Measurements from ENCODE around the gene FSCB. TPM values are rescaled to one million over a fixed set of nuclear protein-coding genes. Genes with fewer than 3 reads are reported as not detected.

The FSCB gene
- polyA plus RNA-seq, 3 donors: not detected

- H3K4me1 Mint-ChIP-seq: no peaks in the 10 kb centered on the region
- H3K36me3 Mint-ChIP-seq: no peaks in the 10 kb centered on the region
These were observed 44.7 kb downstream of the FSCB start for GRCh38 chr14:44462381-44462780.

GRCh38 chr14:44461811-44462210 is 45.3 kb downstream of the FSCB start:
- Histone ChIP-seq H3K4me1 (ENCODE audit: control insufficient read depth in 1 of 2, insufficient read depth in 2 of 2, low read length in 2 of 2) (no peaks in the 10 kb centered on the region), H3K4me3 (replicated peaks in 1 of 3; ENCODE audit: low read depth in 2 of 3, low read length in 3 of 3) (no peak overlapping the region), H3K4me2 (replicated peaks; ENCODE audit: extremely low read depth, low read length, poor library complexity, severe bottlenecking) (no peak overlapping the region), H3K9ac (ENCODE audit: insufficient read depth, low read length, poor library complexity, severe bottlenecking) (no peak overlapping the region), H3K79me2 (ENCODE audit: insufficient read depth, low read length) (no peaks in the 10 kb centered on the region), H3K9me3 (replicated peaks in 1 of 2; ENCODE audit: control insufficient read depth in 1 of 2, insufficient read depth in 1 of 2, low read length in 2 of 2) (peaks cover 2 to 4% of the 10 kb centered on the region in 2 donors), H3K36me3 (replicated peaks in 1 of 2; ENCODE audit: control insufficient read depth in 1 of 2, insufficient read depth in 2 of 2, low read length in 2 of 2) (no peaks in the 10 kb centered on the region), H3K27me3 (ENCODE audit: control insufficient read depth in 2 of 2, insufficient read depth in 2 of 2, low read length in 2 of 2) (no peaks in the 10 kb centered on the region), H4K20me1 (ENCODE audit: insufficient read depth, low read length) (no peaks in the 10 kb centered on the region), H3K27ac (ENCODE audit: low read depth in 1 of 2, low read length in 2 of 2) (no peak overlapping the region), H2AFZ (ENCODE audit: insufficient read depth, low read depth, low read length, poor library complexity, severe bottlenecking) (no peak overlapping the region)
- no peak for DNase-seq
- WGBS (ENCODE audit: insufficient coverage): no CpG with 5 or more reads among the region's 2 CpGs
- Mint-ChIP-seq H3K9me3 (peaks cover 0 to 14% (median 5%) of the 10 kb centered on the region in 7 donors), H3K4me3 (no peak overlapping the region), H3K27me3 (ENCODE audit: low read depth in 3 of 3) (no peaks in the 10 kb centered on the region), H3K4me1 (no peaks in the 10 kb centered on the region), H3K36me3 (no peaks in the 10 kb centered on the region), H3K27ac (no peak overlapping the region)
- no peak for TF ChIP-seq CTCF (IDR thresholded peaks at IDR 0.05)
- intact Hi-C loops (cut with micrococcal nuclease): no loop called here

More at GRCh38 chr14:44462381-44462780, 44.7 kb downstream of the FSCB start:
- Histone ChIP-seq H3K9ac (ENCODE audit: insufficient read depth, low read length, poor library complexity, severe bottlenecking) (no peak overlapping the region), H3K4me3 (replicated peaks in 1 of 3; ENCODE audit: low read depth in 2 of 3, low read length in 3 of 3) (no peak overlapping the region), H3K4me1 (ENCODE audit: control insufficient read depth in 1 of 2, insufficient read depth in 2 of 2, low read length in 2 of 2) (no peaks in the 10 kb centered on the region), H3K9me3 (replicated peaks in 1 of 2; ENCODE audit: control insufficient read depth in 1 of 2, insufficient read depth in 1 of 2, low read length in 2 of 2) (peaks cover 2 to 4% of the 10 kb centered on the region in 2 donors), H3K79me2 (ENCODE audit: insufficient read depth, low read length) (no peaks in the 10 kb centered on the region), H3K4me2 (replicated peaks; ENCODE audit: extremely low read depth, low read length, poor library complexity, severe bottlenecking) (no peak overlapping the region), H3K27me3 (ENCODE audit: control insufficient read depth in 2 of 2, insufficient read depth in 2 of 2, low read length in 2 of 2) (no peaks in the 10 kb centered on the region), H4K20me1 (ENCODE audit: insufficient read depth, low read length) (no peaks in the 10 kb centered on the region), H3K27ac (ENCODE audit: low read depth in 1 of 2, low read length in 2 of 2) (no peak overlapping the region), H2AFZ (ENCODE audit: insufficient read depth, low read depth, low read length, poor library complexity, severe bottlenecking) (no peak overlapping the region), H3K36me3 (replicated peaks in 1 of 2; ENCODE audit: control insufficient read depth in 1 of 2, insufficient read depth in 2 of 2, low read length in 2 of 2) (no peaks in the 10 kb centered on the region)
- H3K4me3 Mint-ChIP-seq: no peak overlapping the region
- no peak for DNase-seq
- TF ChIP-seq CTCF (IDR thresholded peaks at IDR 0.05): no peak
- intact Hi-C loops (cut with micrococcal nuclease): no loop called here
- H3K9me3 Mint-ChIP-seq: peaks cover 0 to 14% (median 5%) of the 10 kb centered on the region in 7 donors
- WGBS (ENCODE audit: insufficient coverage): no CpG with 5 or more reads among the region's 1 CpG
- H3K27me3 Mint-ChIP-seq (ENCODE audit: low read depth in 3 of 3): no peaks in the 10 kb centered on the region
- H3K27ac Mint-ChIP-seq: no peak overlapping the region
